ENCODE measurements around the gene ASB7. TPM values are rescaled to one million over a fixed set of nuclear protein-coding genes. Genes with fewer than 3 reads are reported as not detected.

ASB7 gene
- total RNA-seq, 1 experiment from 2014 or later: 14.4 TPM

- H3K4me1 Mint-ChIP-seq (ENCODE audit: low read depth, unreplicated experiment): no peaks in the 10 kb centered on the region
- DNase-seq: peak; percentile 35 to 68
- BruUV-seq (replicated peaks): no TSS peak
- H3K36me3 Mint-ChIP-seq (ENCODE audit: insufficient read depth, unreplicated experiment): peaks cover 16% of the 10 kb centered on the region
- no peaks in the 10 kb centered on the region for H3K27me3 Mint-ChIP-seq (ENCODE audit: insufficient read depth, unreplicated experiment)
- H3K4me3 ChIP-seq (ENCODE audit: low read depth, low read length): peak overlapping the region; percentile 92
- intact Hi-C loops (cut with micrococcal nuclease; ENCODE audit: unreplicated experiment): no loop called here
- H3K27me3 ChIP-seq (replicated peaks; ENCODE audit: control insufficient read depth, insufficient read depth, low read length): no peaks in the 10 kb centered on the region
- H3K36me3 ChIP-seq (ENCODE audit: control insufficient read depth, insufficient read depth, low read length): no peaks in the 10 kb centered on the region
- ChIA-PET POLR2A (interaction anchor here (1.0 kb wide), 1 partner anchor 56 kb away, joined by 4 read pairs; no protein-coding TSS in a partner anchor), CTCF (interaction anchor here (0.6 to 1.8 kb wide), 4 partner anchors 253 to 1650 kb away, joined by 3 to 11 read pairs (median 3); no protein-coding TSS in a partner anchor)
- no peaks in the 10 kb centered on the region for H3K9me3 Mint-ChIP-seq (ENCODE audit: unreplicated experiment)
- H3K4me3 Mint-ChIP-seq (ENCODE audit: unreplicated experiment): no peak overlapping the region
- no peak for TF ChIP-seq CTCF (IDR thresholded peaks at IDR 0.05; ENCODE audit: insufficient read depth in 1 of 2, low read depth in 1 of 2, low read length in 1 of 2, severe bottlenecking in 1 of 2, unreplicated experiment in 1 of 2)
- no peaks in the 10 kb centered on the region for H3K9me3 ChIP-seq
- peaks cover 9% of the 10 kb centered on the region; the same call in 1 of the 2 replicates for H3K4me1 ChIP-seq
- H3K27ac Mint-ChIP-seq (ENCODE audit: unreplicated experiment): no peak overlapping the region
Observed at GRCh38 chr15:100602823-100603393, 519 bp downstream of the ASB7 start.

- no TSS peak for BruUV-seq (replicated peaks)
- Mint-ChIP-seq H3K4me1 (ENCODE audit: low read depth, unreplicated experiment) (no peaks in the 10 kb centered on the region), H3K9me3 (ENCODE audit: unreplicated experiment) (no peaks in the 10 kb centered on the region), H3K27ac (ENCODE audit: unreplicated experiment) (no peak overlapping the region), H3K36me3 (ENCODE audit: insufficient read depth, unreplicated experiment) (peaks cover 35% of the 10 kb centered on the region), H3K4me3 (ENCODE audit: unreplicated experiment) (no peak overlapping the region), H3K27me3 (ENCODE audit: insufficient read depth, unreplicated experiment) (no peaks in the 10 kb centered on the region)
- Histone ChIP-seq H3K36me3 (ENCODE audit: control insufficient read depth, insufficient read depth, low read length) (no peaks in the 10 kb centered on the region), H3K4me1 (no peaks in the 10 kb centered on the region), H3K27me3 (replicated peaks; ENCODE audit: control insufficient read depth, insufficient read depth, low read length) (no peaks in the 10 kb centered on the region), H3K9me3 (no peaks in the 10 kb centered on the region), H3K4me3 (ENCODE audit: low read depth, low read length) (no peak overlapping the region)
- ChIA-PET POLR2A (no interaction called here), CTCF (no interaction called here)
- no peak for DNase-seq
- intact Hi-C loops (cut with micrococcal nuclease; ENCODE audit: unreplicated experiment): no loop called here
- TF ChIP-seq CTCF (IDR thresholded peaks at IDR 0.05; ENCODE audit: insufficient read depth in 1 of 2, low read depth in 1 of 2, low read length in 1 of 2, severe bottlenecking in 1 of 2, unreplicated experiment in 1 of 2): no peak
Observed at GRCh38 chr15:100612539-100612938, 10.2 kb downstream of the ASB7 start.

GRCh38 chr15:100613208-100613607, 10.8 kb downstream of the ASB7 start:
- Histone ChIP-seq H3K36me3 (ENCODE audit: control insufficient read depth, insufficient read depth, low read length) (no peaks in the 10 kb centered on the region), H3K9me3 (no peaks in the 10 kb centered on the region), H3K4me1 (no peaks in the 10 kb centered on the region), H3K27me3 (replicated peaks; ENCODE audit: control insufficient read depth, insufficient read depth, low read length) (no peaks in the 10 kb centered on the region), H3K4me3 (ENCODE audit: low read depth, low read length) (no peak overlapping the region)
- intact Hi-C loops (cut with micrococcal nuclease; ENCODE audit: unreplicated experiment): no loop called here
- ChIA-PET POLR2A (no interaction called here), CTCF (no interaction called here)
- Mint-ChIP-seq H3K36me3 (ENCODE audit: insufficient read depth, unreplicated experiment) (peaks cover 32% of the 10 kb centered on the region), H3K27ac (ENCODE audit: unreplicated experiment) (no peak overlapping the region), H3K27me3 (ENCODE audit: insufficient read depth, unreplicated experiment) (no peaks in the 10 kb centered on the region), H3K9me3 (ENCODE audit: unreplicated experiment) (no peaks in the 10 kb centered on the region), H3K4me1 (ENCODE audit: low read depth, unreplicated experiment) (no peaks in the 10 kb centered on the region), H3K4me3 (ENCODE audit: unreplicated experiment) (no peak overlapping the region)
- no TSS peak for BruUV-seq (replicated peaks)
- DNase-seq: no peak
- no peak for TF ChIP-seq CTCF (IDR thresholded peaks at IDR 0.05; ENCODE audit: insufficient read depth in 1 of 2, low read depth in 1 of 2, low read length in 1 of 2, severe bottlenecking in 1 of 2, unreplicated experiment in 1 of 2)

All from Caco-2 (cell line).